GM19372 (cell line): ENCODE results near the gene LRRC36.

Experiments used
- ATAC-seq: cut with Tn5 transposase; IDR thresholded peaks from one replicate; pipeline ENCODE4 v1.9.1; 2021; ENCODE audit warnings: mild to moderate bottlenecking, low read depth, moderate library complexity; ENCODE audit not compliant: unreplicated experiment

LRRC36 gene

GRCh38 chr16:67419931-67420330 lies 93.3 kb downstream of the LRRC36 start:
- no peak for ATAC-seq

- no peak for ATAC-seq
Observed at GRCh38 chr16:67421030-67421429, 94.4 kb downstream of the LRRC36 start.

GRCh38 chr16:67423015-67423414 lies 96.4 kb downstream of the LRRC36 start:
- ATAC-seq: no peak

- ATAC-seq: no peak
Observed at GRCh38 chr16:67423611-67424260, 97.1 kb downstream of the LRRC36 start.

- ATAC-seq: no peak
Observed at GRCh38 chr16:67424261-67424615, 97.6 kb downstream of the LRRC36 start.

- ATAC-seq: no peak
Observed at GRCh38 chr16:67425061-67425460, 98.4 kb downstream of the LRRC36 start.

- ATAC-seq: no peak
Observed at GRCh38 chr16:67425580-67425979, 99.0 kb downstream of the LRRC36 start.

GRCh38 chr16:67426022-67426421 lies 99.4 kb downstream of the LRRC36 start:
- no peak for ATAC-seq

GRCh38 chr16:67426950-67427349 lies 100.3 kb downstream of the LRRC36 start:
- no peak for ATAC-seq

- ATAC-seq: no peak
Observed at GRCh38 chr16:67428146-67428731, 101.6 kb downstream of the LRRC36 start.

- ATAC-seq: no peak
Observed at GRCh38 chr16:67429053-67429798, 102.6 kb downstream of the LRRC36 start.

GRCh38 chr16:67429799-67430503 lies 103.3 kb downstream of the LRRC36 start:
- no peak for ATAC-seq

- ATAC-seq: no peak
Observed at GRCh38 chr16:67430504-67430976, 103.9 kb downstream of the LRRC36 start.

GRCh38 chr16:67430977-67431774 lies 104.6 kb downstream of the LRRC36 start, which contains the start of gene HSD11B2:
Gene HSD11B2, plus strand, starts transcription at chr16:67431121. Its CDS starts 128 bp downstream, at chr16:67431249.
- no peak for ATAC-seq

- ATAC-seq: no peak
Observed at GRCh38 chr16:67431775-67432505, 105.3 kb downstream of the LRRC36 start.

- no peak for ATAC-seq
Observed at GRCh38 chr16:67432506-67432890, 105.9 kb downstream of the LRRC36 start.

- ATAC-seq: no peak
Observed at GRCh38 chr16:67433131-67433719, 106.6 kb downstream of the LRRC36 start.
